HG02973 (cell line): ENCODE data around the gene FDX1.
A peak's percentile ranks its signal among the peaks of the same experiment; 100 is the strongest.
"Not testable (repeated sequence)": the region's sequence is repeated elsewhere in the genome, so short reads cannot be mapped to it uniquely, and the experiment has no call there.

Experiments
- ATAC-seq: cut with Tn5 transposase; IDR thresholded peaks from one replicate; pipeline ENCODE4 v1.9.1; 2021; ENCODE audit warnings: moderate library complexity; ENCODE audit not compliant: unreplicated experiment

Gene FDX1, protein sequence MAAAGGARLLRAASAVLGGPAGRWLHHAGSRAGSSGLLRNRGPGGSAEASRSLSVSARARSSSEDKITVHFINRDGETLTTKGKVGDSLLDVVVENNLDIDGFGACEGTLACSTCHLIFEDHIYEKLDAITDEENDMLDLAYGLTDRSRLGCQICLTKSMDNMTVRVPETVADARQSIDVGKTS

DNA sequence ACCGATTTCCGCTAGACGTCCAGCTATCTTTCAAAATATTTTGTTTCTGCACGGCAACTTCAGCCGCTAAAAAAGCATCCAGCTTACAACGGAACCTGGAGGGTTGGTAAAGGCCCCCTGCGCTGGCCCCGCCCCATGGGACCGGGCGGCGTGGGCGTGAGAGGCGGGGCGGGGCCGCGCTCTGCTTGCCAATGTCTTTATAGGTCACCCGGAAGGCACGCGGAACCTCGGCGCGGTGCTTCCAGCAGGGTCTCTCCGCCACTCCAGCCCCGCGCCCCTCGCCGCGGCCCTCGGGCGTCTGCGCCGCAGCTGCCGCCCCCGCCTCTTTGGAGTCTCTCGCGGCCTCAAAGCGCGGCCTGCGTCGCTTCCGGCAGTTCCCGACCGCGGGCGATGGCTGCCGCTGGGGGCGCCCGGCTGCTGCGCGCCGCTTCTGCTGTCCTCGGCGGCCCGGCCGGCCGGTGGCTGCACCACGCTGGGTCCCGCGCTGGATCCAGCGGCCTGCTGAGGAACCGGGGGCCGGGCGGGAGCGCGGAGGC lies at the start of gene FDX1:
Gene FDX1, plus strand, starts transcription at position 218 of the 536 bp plus-strand sequence. Its CDS starts 173 bp downstream, at position 391.
- ATAC-seq, result peak; percentile 80

DNA sequence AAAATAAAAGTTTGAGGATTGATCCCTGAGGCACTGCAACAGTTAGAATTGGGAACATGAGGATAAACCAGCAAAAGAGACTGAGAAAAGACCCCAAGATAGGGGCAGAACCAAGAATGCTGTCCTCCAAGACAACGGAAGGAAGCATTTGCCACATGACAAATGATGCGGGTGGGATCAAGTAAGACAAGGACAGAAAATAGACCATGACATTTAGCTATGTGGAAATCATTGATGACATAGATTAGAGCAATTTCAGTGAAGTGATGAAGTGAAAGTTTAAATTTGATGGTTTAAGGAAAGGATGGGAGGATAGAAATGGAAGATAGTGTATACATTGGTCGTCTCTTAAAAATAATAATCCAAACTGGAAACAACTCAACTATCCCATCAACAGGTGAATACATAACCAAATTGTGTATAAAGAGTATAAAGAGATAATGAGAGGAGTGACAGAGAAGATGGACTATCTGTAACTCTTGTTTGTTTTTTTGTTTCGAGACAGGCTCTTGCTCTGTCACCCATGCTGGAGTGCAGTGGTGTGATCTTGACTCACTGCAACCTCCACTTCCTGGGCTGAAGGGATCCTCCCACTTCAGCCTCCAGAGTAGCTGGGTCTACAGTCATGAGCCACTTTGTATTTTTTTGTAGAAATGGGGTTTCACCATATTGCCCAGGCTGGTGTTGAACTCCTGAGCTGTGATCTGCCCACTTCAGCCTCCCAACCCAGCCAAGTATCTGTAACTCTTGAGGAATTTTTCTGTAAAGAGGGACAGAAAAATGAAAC lies 48.7 kb upstream of the FDX1 start:
- ATAC-seq, result no peak

DNA sequence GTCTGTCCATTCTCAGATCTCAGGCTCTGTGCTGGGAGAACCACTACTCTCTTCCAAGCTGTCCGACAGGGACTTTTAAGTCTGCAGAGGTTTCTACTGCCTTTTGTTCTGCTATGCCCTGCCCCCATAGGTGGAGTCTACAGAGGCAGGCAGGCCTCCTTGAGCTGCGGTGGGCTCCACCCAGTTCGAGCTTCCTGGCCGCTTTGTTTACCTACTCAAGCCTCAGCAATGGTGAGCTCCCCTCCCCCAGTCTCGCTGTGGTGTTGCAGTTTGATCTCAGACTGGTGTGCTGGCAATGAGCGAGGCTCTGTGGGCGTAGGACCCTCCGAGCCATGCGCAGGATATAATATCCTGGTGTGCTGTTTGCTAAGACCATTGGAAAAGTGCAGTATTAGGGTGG lies 41.5 kb upstream of the FDX1 start:
- ATAC-seq, result not testable (repeated sequence)

DNA sequence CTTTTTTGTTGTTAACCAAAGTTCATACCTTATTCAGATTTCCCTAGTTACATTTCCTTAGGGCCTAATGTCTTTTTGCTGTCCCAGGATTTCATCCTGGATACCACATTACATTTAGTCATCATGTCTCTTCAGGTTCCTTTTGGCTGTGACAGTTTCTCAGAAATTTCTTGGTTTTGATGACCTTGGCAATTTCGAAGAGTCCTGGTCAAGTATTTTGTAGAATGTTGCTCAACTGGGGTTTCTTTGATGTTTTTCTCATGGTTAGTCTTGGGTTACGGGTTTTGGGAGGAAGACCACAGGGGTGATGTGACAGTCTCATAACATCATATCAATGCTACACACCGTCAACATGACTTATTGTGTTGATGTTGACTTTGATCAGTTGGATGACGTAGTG lies 39.8 kb upstream of the FDX1 start:
- no peak for ATAC-seq

DNA sequence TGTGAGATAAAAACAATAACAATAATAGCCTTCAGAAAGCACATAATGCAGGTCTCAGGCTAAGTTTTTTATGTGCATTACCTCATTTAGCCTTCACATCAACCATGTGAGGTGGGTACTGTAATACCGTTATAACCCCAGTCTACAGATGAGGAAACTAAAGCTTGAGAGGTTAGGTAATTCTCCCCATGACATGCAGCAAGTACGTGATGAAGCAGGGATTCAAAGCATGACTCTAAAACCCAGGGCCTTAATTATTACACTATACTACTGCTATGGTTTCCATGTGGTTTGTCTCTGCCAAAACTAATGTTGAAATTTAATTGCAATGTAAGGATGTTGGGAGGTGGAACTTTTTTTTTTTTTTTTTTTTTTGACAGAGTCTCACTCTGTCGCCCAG lies 37.7 kb upstream of the FDX1 start:
- ATAC-seq, result no peak

DNA sequence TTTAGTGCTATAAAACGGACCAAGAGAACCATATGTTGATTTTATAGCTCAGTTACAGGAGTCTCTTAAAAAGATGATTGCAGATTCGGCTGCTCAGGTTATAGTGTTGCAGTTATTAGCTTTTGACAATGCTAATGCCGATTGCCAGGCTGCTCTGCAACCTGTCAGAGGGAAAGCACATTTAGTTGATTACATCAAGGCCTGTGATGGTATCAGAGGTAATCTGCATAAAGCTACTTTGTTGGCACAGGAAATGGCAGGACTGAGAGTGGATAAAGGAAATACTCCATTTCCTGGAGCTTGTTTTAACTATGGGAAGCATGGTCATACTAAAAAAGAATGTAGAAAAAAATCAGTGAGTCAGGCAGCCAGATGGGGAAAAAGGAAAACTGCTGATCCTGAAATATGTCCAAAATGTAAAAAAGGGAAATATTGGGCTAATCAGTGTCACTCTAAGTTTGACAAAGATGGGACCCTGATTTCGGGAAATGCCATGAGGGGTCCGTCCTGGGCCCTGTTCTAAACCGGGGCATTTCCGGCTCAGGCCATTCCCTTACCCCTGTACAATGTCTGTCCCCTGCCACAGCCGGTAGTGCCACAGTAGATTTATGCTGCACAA lies 32.0 kb upstream of the FDX1 start:
- not testable (repeated sequence) for ATAC-seq

DNA sequence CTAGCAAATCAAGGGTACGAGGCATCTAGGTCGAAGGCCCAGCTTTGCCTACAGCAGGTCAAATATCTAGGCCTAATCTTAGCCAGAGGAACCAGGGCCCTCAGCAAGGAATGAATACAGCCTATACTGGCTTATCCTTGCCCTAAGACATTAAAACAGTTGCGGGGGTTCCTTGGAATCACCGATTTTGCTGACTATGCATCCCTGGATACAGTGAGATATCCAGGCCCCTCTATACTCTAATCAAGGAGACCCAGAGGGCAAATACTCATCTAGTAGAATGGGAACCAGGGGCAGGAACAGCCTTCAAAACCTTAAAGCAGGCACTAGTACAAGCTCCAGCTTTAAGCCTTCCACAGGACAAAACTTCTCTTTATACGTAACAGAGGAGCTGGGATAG lies 26.2 kb upstream of the FDX1 start:
- ATAC-seq, result not testable (repeated sequence)

DNA sequence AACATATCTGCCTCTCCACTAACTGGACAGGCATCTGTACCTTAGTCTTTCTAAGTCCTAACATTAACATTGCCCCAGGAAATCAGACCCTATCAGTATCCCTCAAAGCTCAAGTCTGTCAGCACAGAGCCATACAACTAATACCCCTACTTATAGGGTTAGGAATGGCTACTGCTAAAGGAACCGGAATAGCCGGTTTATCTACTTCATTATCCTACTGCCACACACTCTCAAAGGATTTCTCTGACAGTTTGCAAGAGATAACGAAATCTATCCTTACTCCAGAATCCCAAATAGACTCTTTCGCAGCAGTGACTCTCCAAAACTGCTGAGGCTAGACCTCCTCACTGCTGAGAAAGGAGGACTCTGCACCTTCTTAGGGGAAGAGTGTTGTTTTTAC lies 24.1 kb upstream of the FDX1 start:
- not testable (repeated sequence) for ATAC-seq

DNA sequence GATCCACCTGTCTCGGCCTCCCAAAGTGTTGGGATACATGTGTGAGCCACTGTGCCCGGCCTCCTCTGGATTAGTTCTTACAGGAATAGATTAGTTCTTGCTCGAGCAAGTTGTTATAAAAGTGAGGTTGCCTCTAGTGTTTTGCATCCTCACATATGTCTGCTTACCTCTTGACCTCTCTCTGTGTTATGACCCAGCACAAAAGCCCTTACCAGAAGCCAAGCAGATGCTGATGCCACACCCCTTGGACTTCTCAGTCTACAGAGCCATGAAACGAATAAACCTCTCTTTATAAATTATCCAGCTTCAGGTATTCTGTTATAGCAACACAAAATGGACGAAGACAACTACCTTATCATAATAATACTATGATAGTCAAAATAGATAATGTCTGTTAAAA lies 22.4 kb upstream of the FDX1 start:
- ATAC-seq, result no peak

DNA sequence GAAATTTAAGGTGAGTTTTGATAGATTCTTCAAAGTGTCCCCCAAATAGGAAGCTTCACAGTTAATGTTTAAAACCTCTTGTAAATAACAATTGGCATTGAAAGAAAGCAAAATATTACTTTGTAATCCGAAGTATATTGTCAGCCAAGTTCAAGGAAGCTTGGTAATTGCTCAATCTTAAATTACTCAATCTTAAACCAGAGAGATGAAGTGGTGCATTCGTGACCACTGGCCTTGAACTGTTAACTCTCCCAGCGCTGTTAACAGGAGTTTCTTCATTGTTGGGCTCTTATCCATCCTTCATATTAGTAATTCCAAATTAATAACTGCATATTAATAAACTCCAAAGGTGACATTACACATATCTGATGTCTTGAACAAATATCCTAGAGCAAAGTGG lies 20.6 kb upstream of the FDX1 start:
- no peak for ATAC-seq

DNA sequence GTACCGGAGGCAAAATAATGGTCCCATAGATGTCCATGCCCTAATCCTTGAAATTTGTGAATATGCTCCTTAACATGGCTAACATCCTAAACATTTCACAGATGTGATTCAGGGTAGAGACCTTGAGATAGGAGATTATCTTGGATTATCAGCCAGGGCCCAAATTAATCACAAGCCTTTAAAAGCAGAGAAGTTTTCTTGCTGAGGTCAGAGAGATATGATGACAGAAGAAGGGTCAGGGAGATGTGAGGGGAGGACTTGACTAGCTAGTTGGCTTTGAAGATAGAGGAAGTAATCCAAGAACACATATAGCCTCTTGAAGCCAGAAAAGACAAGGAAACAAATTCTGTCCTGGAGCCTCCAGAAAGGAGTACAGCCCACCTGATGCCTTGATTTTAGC lies 19.1 kb upstream of the FDX1 start:
- no peak for ATAC-seq

DNA sequence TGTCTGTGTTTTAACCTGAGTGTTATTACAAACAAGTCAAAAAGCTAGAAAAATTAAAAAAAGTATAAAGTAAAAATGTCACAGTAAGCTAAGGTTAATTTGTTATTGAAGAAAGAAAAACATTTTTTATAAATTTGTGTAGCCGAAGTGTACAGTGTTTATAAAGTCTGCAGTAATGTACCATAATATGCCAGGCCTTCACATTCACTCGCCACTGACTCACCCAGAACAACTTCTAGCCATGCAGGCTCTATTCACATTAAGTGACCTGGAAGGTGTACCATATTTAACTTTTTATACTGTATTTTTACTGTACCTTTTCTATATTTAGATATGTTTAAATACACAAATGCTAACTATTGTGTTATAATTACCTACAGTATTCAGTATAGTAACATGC lies 14.7 kb upstream of the FDX1 start:
- ATAC-seq, result no peak

DNA sequence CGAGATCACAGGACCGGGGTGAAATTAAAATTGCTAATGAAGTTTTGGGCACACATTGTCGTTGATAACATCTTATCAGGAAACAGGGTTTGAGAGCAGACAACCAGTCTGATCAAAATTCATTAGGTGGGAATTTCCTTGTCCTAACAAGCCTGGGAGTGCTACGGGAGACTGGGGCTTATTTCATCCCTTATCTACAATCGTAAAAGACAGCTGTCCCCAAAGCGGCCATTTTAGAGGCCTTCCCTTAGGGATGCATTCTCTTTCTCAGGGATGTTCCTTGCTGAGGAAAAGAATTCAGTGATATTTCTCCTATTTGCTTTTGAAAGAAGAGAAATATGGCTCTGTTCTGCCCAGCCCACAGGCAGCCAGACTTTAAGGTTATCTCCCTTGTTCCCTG lies 8.1 kb upstream of the FDX1 start:
- not testable (repeated sequence) for ATAC-seq

DNA sequence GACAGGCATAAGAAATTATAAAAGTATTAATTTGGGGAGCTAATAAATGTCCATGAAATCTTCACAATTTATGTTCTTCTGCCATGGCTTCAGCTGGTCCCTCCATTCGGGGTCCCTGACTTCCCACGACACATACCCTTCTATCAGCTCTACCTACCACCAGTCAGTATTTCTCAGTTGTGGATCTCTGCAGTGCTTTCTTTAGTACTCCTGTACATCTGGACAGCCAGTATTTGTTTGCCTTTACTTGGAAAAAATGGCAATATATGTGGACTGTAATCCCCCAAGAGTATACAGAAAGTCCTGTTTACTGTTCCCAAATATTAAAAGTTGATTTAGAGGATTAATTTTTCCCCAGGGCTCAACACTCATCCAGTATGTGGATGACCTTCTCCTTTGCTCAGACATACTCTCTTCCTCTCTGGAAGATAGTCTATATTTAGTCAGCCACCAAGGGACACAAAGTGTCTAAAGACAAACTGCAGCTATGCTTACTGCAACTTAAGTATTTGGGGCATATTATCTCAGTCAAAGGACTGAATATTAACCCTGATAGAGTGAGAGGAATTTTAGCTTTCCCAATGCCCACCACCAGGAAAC lies 7.3 kb upstream of the FDX1 start:
- ATAC-seq, result no peak

DNA sequence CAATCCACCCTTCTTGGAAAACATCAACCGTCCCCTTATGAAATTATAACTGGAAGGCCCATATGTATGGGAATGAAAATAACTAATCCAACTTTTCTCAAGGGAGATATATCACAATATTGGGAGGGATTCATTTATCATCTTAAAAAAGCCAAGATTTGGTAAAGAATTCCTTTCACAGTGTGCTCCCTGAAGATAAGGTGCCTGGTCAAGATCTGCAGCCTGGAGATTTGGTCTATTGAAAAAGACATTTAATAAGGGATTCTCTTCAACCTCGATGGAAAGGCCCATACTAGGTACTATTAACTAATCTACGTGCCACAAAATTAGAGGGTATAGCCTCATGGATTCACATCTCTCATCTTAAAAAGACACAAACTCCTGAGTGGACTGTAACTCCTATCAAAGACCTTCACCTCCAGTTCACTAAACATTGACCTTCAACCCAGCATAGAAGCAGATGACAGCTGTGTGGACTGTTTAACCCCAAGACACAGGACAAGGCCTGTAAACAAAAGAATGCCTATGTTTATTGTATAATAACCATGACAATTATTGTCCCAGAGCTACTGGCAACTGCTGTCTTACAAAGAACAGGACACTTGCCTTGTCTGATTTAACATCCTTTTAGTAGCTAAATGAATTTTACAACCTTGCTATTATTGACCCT lies 4.8 kb upstream of the FDX1 start:
- no peak for ATAC-seq

DNA sequence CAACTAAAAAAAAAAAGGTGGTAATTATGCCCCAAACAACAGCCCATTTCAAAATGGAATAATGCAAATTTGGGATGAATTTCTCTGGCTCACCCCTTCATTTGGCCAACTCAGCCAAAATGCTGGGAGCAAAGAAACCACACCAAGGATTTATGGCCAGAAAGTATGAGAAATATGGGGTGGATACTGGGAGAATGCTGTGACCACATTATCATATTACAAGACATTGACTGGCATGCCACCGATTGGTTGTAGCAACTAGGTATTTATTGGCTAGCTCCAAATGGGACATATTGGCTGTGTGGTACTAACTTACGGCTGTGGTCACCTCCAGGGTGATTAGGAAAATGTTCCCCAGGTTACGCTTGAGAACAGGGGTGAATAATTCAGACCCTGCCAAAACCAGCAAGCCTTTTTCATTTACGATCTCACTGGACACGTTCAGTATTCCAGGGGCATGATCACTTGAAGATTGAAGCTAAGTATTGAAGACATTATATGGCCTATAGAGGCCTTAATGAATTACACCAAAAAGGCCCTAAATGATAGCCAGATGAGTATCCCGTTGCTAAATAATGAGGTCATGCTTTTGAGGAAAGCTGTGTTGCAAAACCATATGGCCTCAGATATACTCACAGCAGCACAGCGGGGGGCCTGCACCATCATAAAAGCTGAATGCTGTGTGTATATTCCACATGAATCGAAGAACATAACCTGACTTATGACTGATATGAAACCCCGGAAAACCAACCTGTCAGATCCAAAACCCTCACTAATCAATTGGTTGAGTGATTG lies 3.8 kb upstream of the FDX1 start:
- no peak for ATAC-seq

DNA sequence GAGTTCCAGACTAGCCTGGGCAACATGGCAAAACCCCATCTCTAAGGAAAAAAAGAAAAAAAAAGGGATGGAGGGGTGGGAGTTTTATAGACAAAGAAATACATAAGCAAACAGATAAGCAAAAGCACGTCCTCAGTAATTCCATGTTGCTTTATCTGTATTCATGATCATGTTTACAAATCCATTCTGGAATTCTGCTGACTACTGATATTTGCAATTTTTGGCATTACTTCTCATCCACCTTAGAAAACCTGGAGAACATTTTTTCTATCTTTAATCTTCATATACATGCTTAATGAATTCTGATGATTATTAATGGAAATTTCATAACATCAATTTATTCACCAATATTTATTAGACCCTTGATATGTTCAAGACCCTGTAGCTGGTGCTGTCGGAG lies 1.7 kb upstream of the FDX1 start:
- ATAC-seq, result no peak

DNA sequence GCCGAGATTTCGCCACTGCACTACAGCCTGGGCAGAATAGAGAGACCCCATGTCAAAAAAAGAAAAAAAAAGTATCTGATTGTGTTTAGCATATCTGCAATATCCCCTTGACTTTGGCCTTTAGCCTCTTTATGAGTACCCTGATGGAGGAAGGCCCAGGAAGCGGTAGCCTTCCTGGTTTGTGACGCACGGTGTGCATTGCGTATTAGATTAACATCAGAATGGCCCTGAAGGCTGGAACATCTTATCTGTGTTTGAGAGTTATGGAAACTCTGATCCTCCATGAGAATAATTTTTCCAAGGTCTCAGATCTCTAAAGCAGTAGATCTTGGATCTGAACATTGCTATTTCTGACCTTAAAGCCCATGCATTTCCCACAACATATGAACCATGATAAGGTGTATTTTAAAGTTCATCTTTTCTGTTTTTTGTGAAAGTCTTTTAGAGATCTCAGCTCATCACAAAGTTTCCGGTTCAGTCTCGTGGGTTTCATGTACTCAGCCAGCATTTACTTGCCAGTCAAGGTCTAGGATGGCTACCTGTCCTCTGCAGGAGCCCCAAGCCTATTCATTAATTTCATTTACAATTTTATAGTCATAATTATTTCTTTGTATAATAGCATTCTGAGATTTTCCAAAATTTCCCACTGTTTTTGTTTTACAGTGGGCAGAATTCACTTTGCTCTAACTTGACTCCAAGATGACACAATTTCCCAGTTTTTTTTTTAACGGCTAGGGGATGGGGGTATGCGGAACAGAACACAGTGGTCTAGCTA lies 605 bp upstream of the FDX1 start:
- no peak for ATAC-seq

DNA sequence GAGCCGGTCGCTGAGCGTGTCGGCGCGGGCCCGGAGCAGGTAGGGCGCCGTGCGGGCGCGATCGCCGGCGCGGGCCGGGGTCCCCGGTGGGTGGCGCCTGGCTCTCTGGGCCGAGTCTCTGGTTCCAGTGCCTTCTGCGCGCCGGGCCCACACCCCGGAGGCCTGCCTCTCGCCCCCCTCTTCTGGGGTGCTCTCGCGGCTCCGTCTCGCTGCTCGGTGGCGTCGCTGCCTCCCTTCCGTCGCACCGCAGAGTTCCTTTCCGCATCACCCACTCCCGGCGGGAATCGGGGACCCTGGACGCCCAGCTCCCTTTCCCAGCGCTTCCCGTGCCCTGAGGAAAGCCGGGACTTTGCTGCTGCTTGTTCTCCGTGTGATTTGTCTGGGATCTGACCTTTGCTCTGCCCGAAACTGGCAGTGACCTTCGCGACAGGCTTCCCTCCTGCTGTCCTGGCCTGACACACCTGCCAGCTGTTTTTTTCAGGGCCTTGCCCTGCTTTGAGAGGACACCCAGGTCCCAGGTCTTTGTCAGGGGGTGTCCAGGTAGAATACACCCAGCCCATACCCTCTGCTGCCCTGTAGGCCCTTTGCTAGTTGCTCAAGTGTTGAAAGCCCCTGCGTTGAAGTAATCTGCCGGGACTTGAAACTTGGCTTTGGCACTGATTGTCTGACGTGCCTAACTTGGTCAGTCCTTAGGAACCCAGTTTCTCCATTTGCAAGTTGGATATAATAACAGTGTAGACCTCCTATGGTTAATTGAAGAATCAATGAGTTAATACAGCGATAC lies 711 bp downstream of the FDX1 start:
- ATAC-seq, result peak; percentile 30
